GM23248 (cell line): ENCODE data around the gene MAG. TPM values are rescaled to one million over a fixed set of nuclear protein-coding genes. Genes with fewer than 3 reads are reported as not detected.

Experiments
- DNase-seq: peaks from one replicate; pipeline ENCODE4 v3.0.0-alpha.2; 2015
- H2AFZ ChIP-seq: fragments of 200-600 bp; sonication (generic); 2 replicates; pipeline ENCODE4 v1.6.1; 2016; ENCODE audit warnings: antibody characterized with exemption
- H3F3A ChIP-seq: fragments of 200-600 bp; sonication (generic); 2 replicates; pipeline ENCODE4 v1.6.1; 2016; ENCODE audit warnings: mild to moderate bottlenecking, antibody characterized with exemption, mixed run types; ENCODE audit not compliant: insufficient read depth
- H3K27ac ChIP-seq: fragments of 200-600 bp; sonication (generic); 2 replicates; pipeline ENCODE4 v1.5.1; 2016; ENCODE audit warnings: mild to moderate bottlenecking
- H3K27me3 ChIP-seq: fragments of 200-600 bp; sonication (generic); replicated peaks from 2 replicates; pipeline ENCODE4 v1.6.1; 2016; ENCODE audit warnings: mild to moderate bottlenecking; ENCODE audit not compliant: insufficient read depth
- H3K36me3 ChIP-seq: fragments of 200-600 bp; sonication (generic); 2 replicates; pipeline ENCODE4 v1.6.1; 2016; ENCODE audit warnings: low read depth, mild to moderate bottlenecking
- H3K4me1 ChIP-seq: fragments of 200-600 bp; sonication (generic); 2 replicates; pipeline ENCODE4 v1.6.1; 2016; ENCODE audit warnings: mild to moderate bottlenecking; ENCODE audit not compliant: insufficient read depth
- H3K4me2 ChIP-seq: fragments of 200-600 bp; sonication (generic); one replicate; pipeline ENCODE4 v1.6.1; 2016; ENCODE audit warnings: mild to moderate bottlenecking; ENCODE audit not compliant: unreplicated experiment
- H3K4me3 ChIP-seq: fragments of 200-600 bp; sonication (generic); 2 replicates; pipeline ENCODE4 v1.5.1; 2016; ENCODE audit warnings: mild to moderate bottlenecking
- H3K79me2 ChIP-seq: fragments of 200-600 bp; sonication (generic); 2 replicates; pipeline ENCODE4 v1.6.1; 2016; ENCODE audit warnings: mild to moderate bottlenecking; ENCODE audit not compliant: insufficient read depth
- H3K9ac ChIP-seq: fragments of 200-600 bp; sonication (generic); 2 replicates; pipeline ENCODE4 v1.6.1; 2016; ENCODE audit warnings: mild to moderate bottlenecking
- H3K9me2 ChIP-seq: fragments of 200-600 bp; sonication (generic); 2 replicates; pipeline ENCODE4 v1.6.1; 2016; ENCODE audit warnings: mixed run types, mild to moderate bottlenecking, moderate library complexity; ENCODE audit not compliant: insufficient read depth
- H3K9me3 ChIP-seq: fragments of 200-600 bp; sonication (generic); one replicate; pipeline ENCODE4 v1.6.1; 2017; ENCODE audit warnings: low read depth
- H4K20me1 ChIP-seq: fragments of 200-600 bp; sonication (generic); 2 replicates; pipeline ENCODE4 v1.6.0; 2016; ENCODE audit not compliant: insufficient read depth
- EZH2 ChIP-seq: fragments of 200-600 bp; sonication (generic); IDR thresholded peaks from 2 replicates; pipeline ENCODE4 v1.6.1; 2018; ENCODE audit warnings: antibody characterized with exemption, mild to moderate bottlenecking; ENCODE audit not compliant: insufficient read depth, poor library complexity, severe bottlenecking
- EZH2phosphoT487 ChIP-seq: fragments of 200-600 bp; sonication (generic); IDR thresholded peaks from 2 replicates; pipeline ENCODE4 v1.6.1; 2018; ENCODE audit warnings: antibody characterized with exemption, moderate library complexity, mild to moderate bottlenecking, low read depth; ENCODE audit not compliant: insufficient read depth
- WGBS, 2 experiments: methylation state at CpG; one replicate each; pipeline ENCODE4 v1.1.6; 2015 to 2017; ENCODE audit warnings: low lambda C conversion rate in 2 of 2, low coverage in 1 of 2; ENCODE audit errors: missing lambda C conversion rate in 2 of 2; 5-methylcytosine and 5-hydroxymethylcytosine counted together
- in situ Hi-C: fragments of 300-500 bp; cut with MboI; formaldehyde crosslinking; loops from 2 replicates; pipeline ENCODE4 v1.15.0; 2020
- polyA plus RNA-seq: library from polyadenylated mRNA; unstranded; fragments of >200 nt; fragmentation: Nextera tagmentation; extraction: Ambion mirVana; gene quantifications from 2 replicates; pipeline ENCODE4 v1.2.1, GENCODE V29; 2016
- total RNA-seq: library from RNA; depleted of rRNA; stranded (reverse); fragments of >200 nt; shearing (Covaris generic); gene quantifications from 2 replicates; pipeline ENCODE4 v1.2.3, GENCODE V29; 2014

Gene MAG
- total and polyA plus RNA-seq, 2 experiments from 2014 or later, result not detected

GRCh38 chr19:35253316-35254286, 38.4 kb upstream of the MAG start:
- H3K4me1 ChIP-seq, result no peaks in the 10 kb centered on the region
- no peaks in the 10 kb centered on the region for H3K79me2 ChIP-seq
- no peak overlapping the region for H3K27ac ChIP-seq
- H3K36me3 ChIP-seq, result no peaks in the 10 kb centered on the region
- in situ Hi-C loops, result no loop called here
- WGBS, 2 experiments, result 67 to 81% methylated on average over 8 to 9 of the region's 9 CpGs
- no peak overlapping the region for H3K9ac ChIP-seq
- H3K4me2 ChIP-seq, result no peak overlapping the region
- no peak overlapping the region for H3K4me3 ChIP-seq
- TF ChIP-seq EZH2phosphoT487 (no peak), EZH2 (no peak)
- no peaks in the 10 kb centered on the region for H3K9me2 ChIP-seq
- no peak for DNase-seq
- H2AFZ ChIP-seq, result no peak overlapping the region
- H3K9me3 ChIP-seq, result no peaks in the 10 kb centered on the region
- peaks cover 15% of the 10 kb centered on the region; the same call in 1 of the 2 replicates for H3K27me3 ChIP-seq
- H4K20me1 ChIP-seq, result no peaks in the 10 kb centered on the region
- no peaks in the 10 kb centered on the region for H3F3A ChIP-seq

- no peak overlapping the region for H3K27ac ChIP-seq
Observed at GRCh38 chr19:35254341-35255297, 37.3 kb upstream of the MAG start.

GRCh38 chr19:35256566-35256965, 35.4 kb upstream of the MAG start:
- H4K20me1 ChIP-seq, result no peaks in the 10 kb centered on the region
- 0 out of 2 replicates have a peak, but pooled peaks cover 3% of the 10 kb centered on the region for H3K27me3 ChIP-seq
- no peaks in the 10 kb centered on the region for H3K9me2 ChIP-seq
- DNase-seq, result no peak
- H2AFZ ChIP-seq, result no peak overlapping the region
- H3K27ac ChIP-seq, result no peak overlapping the region
- no peaks in the 10 kb centered on the region for H3K4me1 ChIP-seq
- WGBS, 2 experiments, result 10 to 12% methylated on average over 2 of the region's 2 CpGs
- H3F3A ChIP-seq, result no peaks in the 10 kb centered on the region
- H3K9ac ChIP-seq, result no peak overlapping the region
- no peak overlapping the region for H3K4me2 ChIP-seq
- no peaks in the 10 kb centered on the region for H3K79me2 ChIP-seq
- H3K9me3 ChIP-seq, result no peaks in the 10 kb centered on the region
- no peak for TF ChIP-seq EZH2
- TF ChIP-seq EZH2phosphoT487, result no peak
- no peak overlapping the region for H3K4me3 ChIP-seq
- H3K36me3 ChIP-seq, result no peaks in the 10 kb centered on the region
- in situ Hi-C loops, result no loop called here

More at GRCh38 chr19:35254341-35255297, 37.3 kb upstream of the MAG start:
- 68 to 69% methylated on average over 17 of the region's 17 CpGs for WGBS, 2 experiments
- Histone ChIP-seq H4K20me1 (no peaks in the 10 kb centered on the region), H3K4me3 (no peak overlapping the region), H3K9ac (no peak overlapping the region), H3K9me3 (no peaks in the 10 kb centered on the region), H3K4me1 (no peaks in the 10 kb centered on the region), H3K79me2 (no peaks in the 10 kb centered on the region), H2AFZ (no peak overlapping the region), H3F3A (no peaks in the 10 kb centered on the region), H3K9me2 (no peaks in the 10 kb centered on the region), H3K27me3 (peaks cover 5% of the 10 kb centered on the region; the same call in 1 of the 2 replicates), H3K4me2 (no peak overlapping the region), H3K36me3 (no peaks in the 10 kb centered on the region)
- in situ Hi-C loops, result no loop called here
- TF ChIP-seq EZH2phosphoT487 (no peak), EZH2 (no peak)
- no peak for DNase-seq

- no peak for DNase-seq
- Histone ChIP-seq H3K4me3 (no peak overlapping the region), H2AFZ (no peak overlapping the region), H3K36me3 (no peaks in the 10 kb centered on the region), H3K9me2 (no peaks in the 10 kb centered on the region), H3K9me3 (no peaks in the 10 kb centered on the region), H3K4me2 (no peak overlapping the region), H3K9ac (no peak overlapping the region), H4K20me1 (no peaks in the 10 kb centered on the region), H3K27ac (no peak overlapping the region), H3K79me2 (no peaks in the 10 kb centered on the region), H3K27me3 (0 out of 2 replicates have a peak, but pooled peaks cover 3% of the 10 kb centered on the region), H3F3A (no peaks in the 10 kb centered on the region), H3K4me1 (no peaks in the 10 kb centered on the region)
- TF ChIP-seq EZH2 (no peak), EZH2phosphoT487 (no peak)
- WGBS, 2 experiments, result 48 to 51% methylated on average over 9 of the region's 9 CpGs
- in situ Hi-C loops, result no loop called here
Observed at GRCh38 chr19:35257113-35257461, 34.9 kb upstream of the MAG start.
